Activated T-cell treated with anti-CD3 and anti-CD28 coated beads for 24 hours (primary cell): Measurements from ENCODE around the gene NLRC5.
"Not testable (repeated sequence)": the region's sequence is repeated elsewhere in the genome, so short reads cannot be mapped to it uniquely, and the experiment has no call there.

Experiments used
- DNase-seq: peaks from one replicate; pipeline ENCODE4 v3.0.0-alpha.2; 2020; ENCODE audit warnings: low read depth

NLRC5 gene

DNA sequence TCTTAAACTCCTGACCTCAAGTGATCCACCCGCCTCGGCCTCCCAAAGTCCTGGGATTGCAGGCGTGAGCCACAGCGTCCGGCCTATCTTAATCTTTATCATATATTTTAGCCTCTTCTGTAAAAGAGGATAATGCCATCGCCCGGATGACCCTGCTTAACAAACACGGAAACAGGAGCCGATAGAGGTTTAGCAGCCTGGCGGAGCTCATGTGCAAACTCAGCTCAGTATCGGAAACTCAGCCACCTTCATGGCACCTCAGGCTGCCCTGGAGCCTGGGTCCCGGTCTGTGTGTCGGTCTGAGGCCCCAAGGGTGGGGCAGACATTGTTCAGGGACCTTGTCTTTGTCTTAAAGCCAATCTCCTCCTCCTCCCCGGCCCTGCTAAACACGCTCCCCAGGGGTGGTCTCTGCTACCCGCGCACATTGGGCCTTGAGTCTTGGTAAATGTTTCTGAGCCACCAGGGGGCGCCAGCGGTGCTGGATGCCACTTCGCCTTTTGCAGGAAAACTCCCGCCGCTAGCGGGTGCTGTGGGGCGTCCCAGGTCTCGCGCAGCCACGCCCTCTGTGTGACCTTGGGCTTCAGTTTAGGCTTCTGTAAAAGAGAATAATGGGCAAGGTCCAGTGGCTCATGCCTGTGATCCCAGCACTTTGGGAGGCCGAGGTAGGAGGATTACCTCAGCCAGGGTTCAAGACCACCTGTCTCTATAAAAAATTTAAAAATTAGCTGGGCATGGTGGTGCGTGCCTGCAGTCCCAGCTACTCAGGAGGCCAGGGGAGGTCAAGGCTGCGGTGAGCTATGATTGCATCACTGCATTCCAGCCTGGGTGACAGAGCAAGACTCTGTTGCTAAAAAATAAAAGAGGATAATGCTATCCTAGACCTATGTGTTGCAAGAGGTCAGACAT lies 24.9 kb upstream of the NLRC5 start:
- peak; percentile 89 for DNase-seq

DNA sequence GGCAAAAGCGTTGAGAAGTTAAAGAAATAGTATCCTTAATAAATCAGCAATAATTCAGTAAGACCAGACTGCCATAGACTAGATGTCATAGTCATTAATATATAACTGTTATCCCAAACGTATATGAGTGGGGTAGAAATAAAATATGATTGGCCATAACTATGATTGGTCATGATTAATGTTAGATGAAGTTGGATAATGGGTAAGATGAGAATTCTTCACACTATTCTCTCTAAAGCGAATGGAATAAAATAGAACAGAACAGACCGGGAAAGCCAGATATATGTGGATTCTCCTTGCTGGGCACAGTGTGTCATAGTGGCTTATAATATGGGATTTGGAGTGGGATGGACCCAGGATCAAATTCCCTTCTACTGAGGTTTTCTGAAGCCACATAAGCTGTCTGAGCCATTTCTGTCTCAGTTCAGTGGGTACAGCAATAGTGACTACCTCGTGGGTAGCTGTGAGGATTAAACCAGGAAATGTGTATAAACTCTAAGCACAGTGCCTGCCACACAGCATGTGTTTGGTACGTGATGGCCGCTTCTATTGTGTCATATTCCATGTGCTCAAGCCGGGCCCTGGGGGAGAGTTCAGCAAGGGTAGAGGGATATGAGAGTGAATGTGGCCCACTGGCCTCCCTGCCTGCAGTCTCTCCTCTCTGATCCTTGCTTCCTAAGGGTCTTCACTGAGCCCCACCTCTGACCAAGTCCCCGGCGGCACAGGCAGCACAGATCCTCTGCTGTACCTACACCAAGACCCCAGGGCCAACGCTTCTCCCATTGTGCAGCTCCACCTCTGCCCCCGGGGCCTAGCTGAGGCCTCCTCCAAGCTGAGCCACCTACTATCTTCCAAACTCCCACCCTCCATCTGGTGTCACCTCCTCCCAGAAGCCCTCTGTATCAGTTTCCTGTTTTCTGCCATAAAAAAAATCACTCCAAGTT lies 23.9 kb upstream of the NLRC5 start:
- no peak for DNase-seq

DNA sequence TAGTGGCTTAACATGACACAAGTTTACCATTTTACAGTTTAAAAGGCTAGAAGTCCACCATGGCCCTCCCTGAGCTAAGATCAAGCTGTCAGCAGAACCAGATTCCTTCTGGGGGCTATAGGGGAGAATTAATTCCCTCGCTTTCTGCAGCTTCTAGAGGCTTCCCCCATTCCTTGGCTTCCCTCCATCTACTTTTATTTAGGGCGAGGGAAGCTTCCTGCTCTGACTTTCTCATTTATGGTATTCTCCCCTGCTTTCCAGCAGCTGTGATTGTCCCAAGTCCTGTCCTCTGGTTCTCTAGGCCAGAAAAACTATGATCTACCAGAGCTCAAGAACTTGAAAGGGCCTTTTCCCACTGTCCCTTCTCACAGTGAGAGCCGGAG lies 23.3 kb upstream of the NLRC5 start:
- no peak for DNase-seq

DNA sequence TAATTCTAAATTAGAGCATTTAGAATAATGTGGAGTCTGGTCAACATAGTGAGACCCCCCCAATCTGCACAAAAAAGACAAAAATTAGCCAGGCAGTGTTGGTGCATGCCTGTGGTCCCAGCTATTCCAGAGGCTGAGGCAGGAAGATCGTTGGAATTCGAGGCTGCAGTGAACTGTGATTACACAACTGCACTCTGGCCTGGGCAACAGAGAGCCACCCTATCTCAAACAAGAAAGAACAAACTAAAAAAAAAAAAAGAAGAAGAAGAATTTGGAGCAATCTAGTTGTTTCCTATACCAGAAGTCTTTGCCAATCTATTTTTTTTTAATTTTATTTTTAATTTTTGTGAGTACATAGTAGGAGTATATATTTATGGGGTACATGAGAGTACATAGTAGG lies 21.6 kb upstream of the NLRC5 start:
- DNase-seq, result no peak

DNA sequence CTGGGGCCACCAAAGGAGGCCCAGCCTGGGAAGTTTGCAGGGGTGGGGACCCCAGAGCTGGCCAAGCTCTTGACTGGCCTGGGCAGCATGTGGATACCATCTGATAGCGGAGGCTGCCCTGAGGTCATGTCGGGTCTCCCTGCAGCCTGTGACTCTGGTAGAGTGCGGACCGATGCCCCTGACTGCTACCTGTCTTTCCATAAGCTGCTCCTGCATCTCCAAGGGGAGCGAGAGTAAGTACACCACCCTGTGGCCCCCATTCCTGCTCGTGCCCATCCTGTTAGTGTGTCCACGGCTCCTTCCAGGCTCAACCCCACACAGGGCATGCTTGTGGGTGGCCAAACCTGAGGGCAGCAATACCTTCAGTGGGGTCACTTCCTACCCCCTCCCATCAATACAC lies 19.6 kb upstream of the NLRC5 start:
- DNase-seq, result no peak

DNA sequence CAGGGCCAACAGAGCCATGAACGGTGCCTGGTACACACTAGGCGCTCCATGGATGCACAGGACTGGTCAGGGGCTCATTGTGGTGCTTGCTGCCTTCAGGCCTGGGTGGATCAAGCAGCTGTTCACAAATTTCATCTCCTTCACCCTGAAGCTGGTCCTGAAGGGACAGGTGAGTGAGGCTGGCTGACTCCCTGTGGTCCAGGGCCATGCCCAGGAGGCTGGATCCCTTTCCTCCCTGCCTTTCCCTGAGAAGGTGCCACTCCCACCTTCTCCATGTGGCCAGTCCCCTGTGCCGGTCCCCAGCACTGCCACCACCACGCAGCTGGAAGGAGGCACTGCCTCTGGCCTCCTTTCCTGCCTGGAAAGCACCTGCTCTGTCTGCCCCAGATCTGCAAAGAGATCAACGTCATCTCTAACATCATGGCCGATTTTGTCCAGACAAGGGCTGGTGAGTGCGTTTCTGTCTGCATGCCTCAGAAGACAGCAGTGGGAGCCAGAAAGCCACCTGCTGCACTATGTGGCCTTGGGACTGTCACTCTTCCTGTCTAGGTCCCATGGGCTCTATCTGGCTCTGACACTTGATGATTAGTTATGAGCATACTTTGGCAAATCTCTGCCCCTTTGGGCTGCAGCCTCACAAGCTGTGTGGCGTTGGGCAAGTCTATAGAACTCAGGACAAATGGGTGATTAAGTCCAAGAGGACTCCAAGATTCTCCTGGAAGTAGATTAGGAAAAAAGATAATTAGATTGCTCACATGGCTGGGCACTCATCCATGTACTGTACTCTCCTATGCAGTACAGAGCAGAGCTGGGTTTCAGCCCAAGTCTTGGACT lies 18.2 kb upstream of the NLRC5 start:
- no peak for DNase-seq

DNA sequence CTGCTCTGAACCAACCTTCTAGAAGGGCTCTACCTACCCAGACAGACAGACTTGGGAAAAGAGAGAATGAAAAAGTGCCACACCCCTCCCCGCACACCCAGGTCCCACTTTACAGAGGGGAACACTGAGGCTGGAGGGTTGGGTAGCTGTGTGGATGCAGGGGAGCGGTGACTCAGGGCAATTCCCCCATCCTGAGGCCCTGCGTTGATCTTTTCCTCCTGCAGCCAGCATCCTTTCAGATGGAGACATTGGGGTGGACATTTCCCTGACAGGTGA lies 17.7 kb upstream of the NLRC5 start:
- DNase-seq, result no peak

DNA sequence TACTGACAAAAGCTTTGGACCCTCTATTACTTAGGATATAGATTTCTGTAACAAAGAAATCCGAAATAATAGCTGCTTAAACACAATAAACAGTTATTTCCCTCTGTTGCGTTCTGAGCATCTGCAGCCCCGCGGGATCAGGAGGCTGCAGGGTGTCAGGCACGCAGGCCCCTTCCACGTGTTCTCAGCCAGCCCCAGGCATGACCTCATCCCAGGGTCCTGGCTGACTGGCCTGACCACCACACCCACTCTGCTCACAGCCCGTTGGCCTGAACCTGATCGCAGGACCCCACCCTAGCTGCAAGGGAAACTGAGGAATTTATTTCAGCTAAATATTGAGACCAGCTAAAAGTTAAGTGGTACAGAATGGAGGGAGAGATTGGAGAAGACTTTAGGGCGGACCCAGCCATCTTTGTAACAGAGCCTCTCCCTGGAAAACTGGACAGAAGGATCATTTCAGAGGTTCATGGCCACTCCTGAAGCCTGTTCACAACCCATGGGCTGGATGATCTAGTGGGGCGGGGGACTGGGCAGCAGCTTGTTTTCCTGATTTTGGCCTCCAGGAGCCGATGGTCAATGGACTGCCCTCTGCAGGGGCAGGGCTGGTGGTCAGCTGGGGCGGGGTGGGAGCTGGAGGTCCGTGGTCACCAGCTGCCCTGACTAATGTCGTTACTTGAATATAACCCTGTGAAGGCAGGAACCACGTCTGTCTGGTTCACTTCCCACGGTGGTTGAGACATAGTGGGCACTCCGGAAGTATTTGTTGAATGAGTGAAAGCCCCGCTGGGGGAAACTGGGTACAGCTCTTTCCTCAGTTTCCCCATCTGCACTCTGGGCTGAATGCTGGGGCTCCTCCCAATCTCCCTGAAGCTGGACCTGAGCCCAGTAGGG lies 16.7 kb upstream of the NLRC5 start:
- no peak for DNase-seq

DNA sequence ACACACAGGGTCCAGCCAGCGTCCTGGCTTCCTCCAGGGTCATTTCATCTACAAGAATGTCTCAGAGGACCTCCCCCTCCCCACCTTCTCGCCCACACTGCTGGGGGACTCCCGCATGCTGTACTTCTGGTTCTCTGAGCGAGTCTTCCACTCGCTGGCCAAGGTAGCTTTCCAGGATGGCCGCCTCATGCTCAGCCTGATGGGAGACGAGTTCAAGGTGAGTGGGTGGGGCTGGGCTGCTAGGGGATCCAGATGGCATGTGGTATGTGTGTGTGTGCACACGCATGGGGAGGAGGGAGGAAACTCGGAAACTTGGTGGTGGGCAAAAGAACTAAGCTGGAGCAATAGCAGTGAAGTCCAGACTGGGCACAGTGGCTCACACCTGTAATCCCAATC lies 16.1 kb upstream of the NLRC5 start:
- no peak for DNase-seq

DNA sequence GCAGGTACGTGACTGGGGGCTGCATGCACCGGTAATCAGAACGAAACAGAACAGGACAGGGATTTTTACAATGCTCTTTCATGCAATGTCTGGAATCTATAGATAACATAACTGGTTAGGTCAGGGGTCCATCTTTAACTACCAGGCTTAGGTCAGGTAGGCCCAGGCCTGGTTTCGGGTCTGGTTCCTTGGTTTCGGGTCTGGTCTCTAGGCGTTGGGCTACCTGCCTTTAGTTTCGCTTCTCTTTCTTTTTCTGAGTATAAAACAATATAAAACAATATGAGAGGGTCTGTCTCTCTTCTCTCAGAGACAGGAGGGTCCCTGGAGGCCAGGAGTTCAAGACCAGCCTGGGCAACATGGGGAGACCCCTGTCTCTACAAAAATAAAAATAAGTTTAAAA lies 15.5 kb upstream of the NLRC5 start:
- not testable (repeated sequence) for DNase-seq

DNA sequence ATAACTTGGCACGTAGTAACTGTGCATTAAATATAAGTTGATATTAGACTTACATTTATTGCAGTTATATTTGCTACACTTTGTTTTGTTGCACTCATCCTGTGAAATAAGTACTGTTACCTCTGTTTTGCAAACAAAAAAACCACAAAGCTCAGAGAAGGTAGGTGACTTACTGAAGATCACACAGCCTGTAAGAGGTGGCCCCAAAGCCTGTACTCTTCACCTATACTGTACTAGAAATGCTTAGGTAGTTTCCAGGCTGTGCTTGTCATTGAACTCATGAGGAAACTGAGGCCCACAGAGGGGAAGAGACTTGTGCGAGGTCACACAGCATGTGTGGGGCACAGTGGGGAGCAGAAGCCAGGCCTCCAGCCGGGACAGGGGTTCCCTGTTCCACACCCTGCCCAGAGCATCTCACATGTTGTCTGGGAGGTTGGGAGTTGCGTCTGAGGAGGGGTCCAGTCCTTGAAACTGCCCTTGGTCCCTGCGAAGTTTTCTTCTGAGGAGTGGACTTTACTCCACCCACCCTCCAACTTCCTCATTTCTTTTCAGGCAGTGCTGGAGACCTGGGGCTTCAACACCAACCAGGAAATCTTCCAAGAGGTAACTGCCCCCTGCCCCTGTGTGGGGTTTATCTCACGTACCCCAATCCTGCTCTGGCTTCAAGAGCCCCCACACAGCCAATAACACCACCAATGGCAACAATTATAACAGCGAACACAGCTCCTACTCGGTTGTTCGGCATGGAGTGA lies 14.6 kb upstream of the NLRC5 start:
- no peak for DNase-seq

DNA sequence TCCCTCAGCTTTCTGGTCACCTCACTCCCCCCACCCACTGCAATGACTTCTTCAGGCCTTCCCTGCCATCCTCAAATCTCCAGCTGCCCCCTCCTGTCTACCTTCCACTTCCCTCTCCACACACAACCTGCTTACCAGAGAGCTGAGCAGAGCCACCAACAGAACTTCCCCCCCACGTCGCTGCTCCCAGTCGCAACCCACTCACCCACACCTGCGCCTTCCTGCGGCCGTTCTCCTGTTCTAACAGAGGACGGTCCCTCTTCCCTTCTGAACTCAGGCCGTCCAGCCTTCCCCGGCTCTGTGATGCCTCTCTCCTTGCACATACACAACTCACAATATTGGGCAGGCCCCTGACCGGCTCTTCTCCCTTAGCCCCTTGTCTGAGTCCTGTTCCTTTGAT lies 13.6 kb upstream of the NLRC5 start:
- DNase-seq, result no peak

DNA sequence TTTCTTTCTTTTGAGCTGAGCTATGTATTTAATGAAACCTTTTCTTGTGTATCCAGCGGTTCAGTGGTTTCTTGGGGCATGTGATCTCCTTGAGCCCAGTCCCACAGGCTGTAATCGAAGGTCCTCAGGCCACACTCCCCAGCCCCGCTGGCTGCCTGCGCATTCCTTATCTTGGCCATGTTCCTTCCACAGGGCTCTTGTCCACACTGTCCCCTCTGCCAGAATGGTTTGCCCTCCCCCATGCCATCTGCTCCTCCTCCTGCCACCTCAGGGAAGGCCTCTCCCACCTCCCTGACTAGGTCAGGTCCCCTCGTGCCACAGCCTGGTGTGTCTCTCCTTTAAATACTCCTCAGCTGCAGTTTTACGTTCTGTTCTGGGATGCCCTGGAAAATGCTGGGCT lies 12.1 kb upstream of the NLRC5 start:
- DNase-seq, result no peak

DNA sequence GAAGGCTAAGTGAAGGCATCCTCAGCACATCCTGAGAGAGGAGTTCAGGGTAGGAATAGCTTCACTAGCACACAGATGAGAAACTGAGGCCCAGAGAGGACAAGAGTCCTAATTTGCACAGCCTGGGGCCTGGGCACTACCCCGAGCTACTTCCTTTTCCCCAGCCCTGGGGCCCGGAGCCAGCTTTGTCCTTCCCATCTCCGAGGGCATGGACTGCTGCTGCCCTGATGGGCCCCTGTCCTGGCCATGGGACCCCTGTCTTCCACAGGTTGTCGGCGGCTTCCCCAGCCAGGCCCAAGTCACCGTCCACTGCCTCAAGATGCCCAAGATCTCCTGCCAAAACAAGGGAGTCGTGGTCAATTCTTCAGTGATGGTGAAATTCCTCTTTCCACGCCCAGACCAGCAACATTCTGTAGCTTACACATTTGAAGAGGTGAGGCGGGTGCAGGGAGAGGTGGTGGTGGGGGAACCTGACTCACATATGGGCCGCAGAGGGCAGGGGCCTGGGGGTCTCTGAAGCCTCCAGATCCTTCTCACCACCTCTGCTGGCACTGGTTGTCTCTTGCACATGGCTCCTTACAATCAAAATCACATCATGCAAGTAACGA lies 11.4 kb upstream of the NLRC5 start:
- no peak for DNase-seq

DNA sequence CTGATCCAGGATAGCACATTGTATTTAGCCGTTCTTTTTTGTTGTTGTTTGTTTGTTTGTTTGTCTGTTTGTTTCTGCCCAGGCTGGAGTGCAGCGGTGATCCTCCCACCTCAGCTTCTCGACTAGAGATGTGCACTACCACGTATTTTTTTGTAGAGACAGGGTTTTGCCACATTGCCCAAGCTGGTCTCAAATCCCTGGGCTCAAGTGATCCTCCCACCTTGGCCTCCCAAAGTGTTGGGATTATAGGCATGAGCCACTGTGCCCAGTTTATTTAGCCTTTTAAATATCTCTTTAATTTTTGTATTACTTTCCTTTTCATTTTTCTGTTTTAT lies 9.2 kb upstream of the NLRC5 start:
- no peak for DNase-seq

DNA sequence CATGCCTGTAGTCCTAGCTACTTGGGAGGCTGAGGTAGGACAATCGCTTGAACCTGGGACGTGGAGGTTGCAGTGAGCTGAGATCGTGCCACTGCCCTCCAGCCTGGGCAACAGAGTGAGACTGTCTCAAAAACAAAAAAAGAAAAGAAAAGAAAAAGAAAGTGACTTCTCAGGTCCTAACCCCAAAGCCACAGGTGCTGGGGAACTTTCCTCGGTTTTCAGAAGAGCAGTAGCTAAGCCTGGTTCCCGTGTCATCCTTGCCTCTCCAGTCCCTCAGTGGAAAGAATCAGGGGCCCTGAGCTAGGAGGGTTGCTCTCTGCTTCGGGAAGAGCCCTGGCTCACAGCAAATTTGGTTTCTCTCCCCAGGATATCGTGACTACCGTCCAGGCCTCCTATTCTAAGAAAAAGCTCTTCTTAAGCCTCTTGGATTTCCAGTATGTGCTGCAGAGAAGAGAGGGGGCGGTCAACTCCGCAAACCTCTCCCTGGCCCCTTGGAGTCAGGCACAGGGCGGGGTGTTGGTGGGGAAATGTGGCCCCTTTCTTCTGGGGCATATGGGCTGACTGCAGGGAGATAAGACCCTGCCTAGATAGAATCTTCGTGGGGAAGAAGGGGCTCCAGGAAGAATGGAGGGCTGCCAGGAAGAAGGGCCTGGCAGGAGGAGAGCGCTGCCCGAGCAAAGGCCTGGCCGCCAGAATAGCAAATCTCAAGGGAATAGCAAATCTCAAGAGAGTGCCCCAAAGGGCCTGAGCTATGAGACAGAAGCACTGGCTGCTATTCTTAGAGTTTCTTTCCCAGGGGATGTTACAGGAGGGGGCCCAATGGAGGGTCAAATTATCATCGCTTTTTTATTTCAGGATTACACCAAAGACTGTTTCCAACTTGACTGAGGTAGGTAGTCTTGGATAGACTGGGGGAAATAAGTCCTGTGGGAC lies 8.3 kb upstream of the NLRC5 start:
- no peak for DNase-seq

DNA sequence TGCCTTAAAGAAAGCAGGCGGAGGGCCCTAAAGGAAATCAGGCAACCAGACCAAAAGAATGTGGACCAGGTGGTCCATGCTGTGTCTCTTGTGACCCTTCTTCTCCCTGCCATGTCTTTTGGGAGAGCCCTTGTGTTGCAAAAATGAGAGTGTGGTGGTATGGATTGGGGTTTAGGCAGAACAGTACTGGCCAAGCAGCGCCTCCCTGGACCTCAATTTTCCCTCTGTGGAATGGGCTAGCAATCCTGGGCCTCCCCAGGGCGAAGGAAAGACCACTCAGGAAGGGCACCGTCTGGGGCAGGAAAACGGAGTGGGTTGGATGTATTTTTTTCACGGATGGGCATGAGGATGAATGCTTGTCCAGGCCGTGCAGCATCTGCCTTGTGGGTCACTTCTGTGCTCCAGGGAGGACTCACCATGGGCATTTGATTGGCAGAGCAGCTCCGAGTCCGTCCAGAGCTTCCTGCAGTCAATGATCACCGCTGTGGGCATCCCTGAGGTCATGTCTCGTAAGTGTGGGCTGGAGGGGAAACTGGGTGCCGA lies 7.6 kb upstream of the NLRC5 start:
- DNase-seq, result no peak

DNA sequence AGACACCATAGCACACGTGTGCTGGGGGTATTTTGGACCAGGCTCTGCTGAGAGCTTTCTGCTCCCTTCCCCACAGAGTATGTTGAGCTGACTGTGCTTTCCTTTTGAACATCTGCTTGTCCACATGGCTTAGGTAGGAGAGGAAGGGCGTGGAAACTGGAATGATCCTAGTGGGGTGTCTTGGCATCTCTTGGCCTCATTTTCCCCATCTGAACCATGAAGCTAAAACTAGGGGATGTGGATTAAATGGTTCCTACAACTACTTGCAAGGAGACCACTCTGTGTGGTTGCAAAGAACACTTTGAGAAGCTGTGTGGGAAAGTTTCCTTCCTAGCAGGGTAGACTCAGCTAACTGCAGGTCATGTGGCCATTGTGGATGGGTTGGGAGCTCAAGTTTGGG lies 6.7 kb upstream of the NLRC5 start:
- no peak for DNase-seq

DNA sequence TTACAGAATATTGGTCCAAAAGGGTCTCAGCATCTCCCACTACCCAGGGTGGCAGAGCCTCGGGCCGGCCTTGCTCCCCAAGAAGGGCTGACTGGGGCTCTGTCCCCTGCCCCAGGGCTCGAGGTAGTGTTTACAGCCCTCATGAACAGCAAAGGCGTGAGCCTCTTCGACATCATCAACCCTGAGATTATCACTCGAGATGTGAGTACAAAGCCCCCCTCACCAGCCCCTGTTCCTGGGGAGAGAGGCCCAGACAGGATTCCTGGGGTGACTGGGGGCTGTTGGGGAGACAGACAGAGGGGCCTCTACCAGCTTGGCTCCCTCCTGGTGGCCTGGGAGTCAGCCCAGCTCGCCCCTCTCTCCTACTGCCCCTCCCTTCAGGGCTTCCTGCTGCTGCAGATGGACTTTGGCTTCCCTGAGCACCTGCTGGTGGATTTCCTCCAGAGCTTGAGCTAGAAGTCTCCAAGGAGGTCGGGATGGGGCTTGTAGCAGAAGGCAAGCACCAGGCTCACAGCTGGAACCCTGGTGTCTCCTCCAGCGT lies 6.1 kb upstream of the NLRC5 start:
- DNase-seq, result no peak
